BLaER1 treated with 17β-estradiol and CSF1 and Interleukin-3, amounts not matched to agents 10 nM and 100 nM (cell line): Measurements from ENCODE around the gene PRSS27.
"Not testable (repeated sequence)": the region's sequence is repeated elsewhere in the genome, so short reads cannot be mapped to it uniquely, and the experiment has no call there.

ENCODE experiments used
- H3K27ac ChIP-seq, 11 experiments: shearing (Covaris generic); formaldehyde crosslinking; 2 replicates each; pipeline ENCODE4 v1.8.1; 2022
- H3K27me3 ChIP-seq, 11 experiments: shearing (Covaris generic); formaldehyde crosslinking; 2 replicates each; pipeline ENCODE4 v1.8.1; 2022
- H3K36me3 ChIP-seq, 11 experiments: shearing (Covaris generic); formaldehyde crosslinking; 2 replicates each; pipeline ENCODE4 v1.8.1; 2022
- H3K4me1 ChIP-seq, 10 experiments: shearing (Covaris generic); formaldehyde crosslinking; 2 replicates each; pipeline ENCODE4 v1.8.1; 2022
- H3K4me2 ChIP-seq, 11 experiments: shearing (Covaris generic); formaldehyde crosslinking; 2 replicates each; pipeline ENCODE4 v1.8.1; 2022
- H3K4me3 ChIP-seq, 10 experiments: shearing (Covaris generic); formaldehyde crosslinking; 2 replicates each; pipeline ENCODE4 v1.8.1; 2022
- H3K9ac ChIP-seq, 11 experiments: shearing (Covaris generic); formaldehyde crosslinking; 2 replicates each; pipeline ENCODE4 v1.8.1; 2022
- H3K9me3 ChIP-seq, 11 experiments: shearing (Covaris generic); formaldehyde crosslinking; replicated peaks in 1 of 11; 2 replicates each; pipeline ENCODE4 v1.8.1; 2022
- H4K20me1 ChIP-seq, 11 experiments: shearing (Covaris generic); formaldehyde crosslinking; 2 replicates each; pipeline ENCODE4 v1.8.1; 2022
- Cebpa-rat ChIP-seq, 11 experiments: shearing (Covaris generic); IDR thresholded peaks; 2 replicates each; pipeline ENCODE4 v1.8.1; 2022

Gene PRSS27

DNA sequence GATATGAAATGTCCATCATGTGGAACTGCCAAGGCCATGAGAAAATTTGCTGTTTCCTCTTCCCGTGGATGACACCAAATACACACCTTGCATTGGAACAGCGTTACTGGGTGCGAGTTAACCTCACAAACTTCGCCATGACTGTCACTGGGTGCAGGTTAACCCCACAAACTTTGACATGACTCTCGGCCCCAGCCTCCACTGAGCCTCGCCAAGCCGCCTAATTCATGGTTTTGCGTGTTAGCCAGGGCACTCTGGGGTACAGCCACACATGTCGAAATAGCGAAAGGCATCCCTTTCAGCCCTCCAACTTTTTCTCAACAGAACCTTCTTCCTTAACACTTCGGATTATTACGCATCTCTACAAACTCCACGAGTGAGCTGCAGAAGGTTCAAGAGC is 48.3 kb downstream of the PRSS27 start:
- no peak overlapping the region for H3K27ac ChIP-seq
- H3K9me3 ChIP-seq = no peaks in the 10 kb centered on the region
- no peak for TF ChIP-seq Cebpa-rat (IDR thresholded peaks at IDR 0.05)
- peak overlapping the region in 10 of 11 experiments; percentile 79 to 89 (median 86); a peak in 16 of 22 replicates for H3K9ac ChIP-seq
- peak overlapping the region in 6 of 10 experiments; percentile 60 to 79 (median 70); a peak in 9 of 20 replicates for H3K4me3 ChIP-seq
- no peaks in the 10 kb centered on the region for H3K27me3 ChIP-seq
- H3K4me2 ChIP-seq = peak overlapping the region; percentile 83 to 93 (median 88)
- peaks cover 6 to 28% (median 22%) of the 10 kb centered on the region in 11 experiments; a peak in 16 of 22 replicates for H3K36me3 ChIP-seq
- peaks cover 0 to 40% (median 15%) of the 10 kb centered on the region in 11 experiments; a peak in 17 of 22 replicates for H4K20me1 ChIP-seq
- H3K4me1 ChIP-seq = peaks cover 47 to 63% (median 53%) of the 10 kb centered on the region in 10 experiments

DNA sequence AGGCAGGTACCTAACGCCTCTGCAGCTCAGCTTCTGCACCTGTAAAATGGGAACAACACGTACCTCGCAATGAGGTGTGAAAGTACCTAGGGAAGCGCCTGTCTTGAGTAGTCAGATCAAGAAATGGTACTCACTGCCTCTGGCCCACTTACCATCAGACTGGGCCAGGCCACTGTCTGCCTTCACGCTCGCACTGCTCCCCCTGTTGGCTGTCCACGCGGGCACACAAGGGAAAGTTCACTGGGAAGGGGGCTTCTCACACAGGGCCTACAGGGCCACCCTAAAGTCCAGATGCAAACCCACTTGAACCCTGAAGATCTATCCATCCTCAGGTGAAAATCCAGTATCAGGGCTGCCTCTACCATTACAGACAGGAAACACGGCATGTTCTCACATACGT is 48.8 kb downstream of the PRSS27 start:
- not testable (repeated sequence) for H3K9me3 ChIP-seq, H3K27me3 ChIP-seq, H3K9ac ChIP-seq, H3K27ac ChIP-seq, H3K4me3 ChIP-seq
- Histone ChIP-seq H4K20me1 (peaks cover 0 to 40% (median 15%) of the 10 kb centered on the region in 11 experiments; a peak in 17 of 22 replicates), H3K36me3 (peaks cover 8 to 33% (median 26%) of the 10 kb centered on the region in 11 experiments; a peak in 18 of 22 replicates), H3K4me2 (peak overlapping the region in 10 of 11 experiments; percentile 48 to 93 (median 88); a peak in 13 of 22 replicates), H3K4me1 (peaks cover 45 to 57% (median 49%) of the 10 kb centered on the region in 10 experiments)

DNA sequence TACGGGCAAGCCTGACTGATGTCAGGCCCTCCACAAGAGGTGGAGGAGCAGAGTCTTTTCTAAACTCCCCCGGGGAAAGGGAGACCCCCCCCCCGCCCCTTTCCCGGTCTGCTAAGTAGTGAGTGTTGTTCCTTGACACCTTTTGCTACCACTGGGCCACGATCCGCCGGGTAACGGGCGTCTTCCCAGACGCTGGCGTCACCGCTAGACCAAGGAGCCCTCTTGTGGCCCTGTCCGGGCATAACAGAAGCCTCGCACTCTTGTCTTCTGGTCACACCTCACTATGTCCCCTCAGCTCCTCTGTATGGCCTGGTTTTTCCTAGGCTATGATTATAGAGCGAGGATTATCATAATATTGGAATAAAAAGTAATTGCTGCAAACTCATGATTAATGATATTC is 50.0 kb downstream of the PRSS27 start:
- peak overlapping the region in 3 of 11 experiments; percentile 23 to 54 (median 43); a peak in 4 of 22 replicates for H3K9ac ChIP-seq

DNA sequence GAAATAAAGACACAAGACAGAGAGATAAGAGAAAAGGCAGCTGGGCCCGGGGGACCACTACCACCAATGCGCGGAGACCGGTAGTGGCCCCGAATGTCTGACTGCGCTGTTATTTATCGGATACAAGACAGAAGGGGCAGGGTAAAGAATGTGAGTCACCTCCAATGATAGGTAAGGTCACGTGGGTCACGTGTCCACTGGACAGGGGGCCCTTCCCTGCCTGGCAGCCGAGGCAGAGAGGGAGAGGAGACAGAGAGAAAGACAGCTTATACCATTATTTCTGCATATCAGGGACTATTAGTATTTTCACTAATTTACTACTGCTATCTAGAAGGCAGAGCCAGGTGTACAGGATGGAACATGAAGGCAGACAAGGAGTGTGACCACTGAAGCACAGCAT is 50.4 kb downstream of the PRSS27 start:
- peak overlapping the region; percentile 30 to 88 (median 53); a peak in 21 of 22 replicates for H3K4me2 ChIP-seq
- peak overlapping the region in 3 of 11 experiments; percentile 23 to 54 (median 43); a peak in 5 of 22 replicates for H3K9ac ChIP-seq
- H3K9me3 ChIP-seq, H3K27ac ChIP-seq, H3K27me3 ChIP-seq, H3K4me3 ChIP-seq: not testable (repeated sequence)
- peaks cover 0 to 40% (median 15%) of the 10 kb centered on the region in 11 experiments; a peak in 16 of 22 replicates for H4K20me1 ChIP-seq
- peaks cover 29 to 42% (median 34%) of the 10 kb centered on the region in 10 experiments for H3K4me1 ChIP-seq
- peaks cover 8 to 45% (median 30%) of the 10 kb centered on the region in 11 experiments; a peak in 18 of 22 replicates for H3K36me3 ChIP-seq

More for the DNA sequence above, 50.0 kb downstream of the PRSS27 start:
- not testable (repeated sequence) for H3K27me3 ChIP-seq, H3K9me3 ChIP-seq, H3K27ac ChIP-seq, H3K4me3 ChIP-seq
- peaks cover 33 to 45% (median 37%) of the 10 kb centered on the region in 10 experiments for H3K4me1 ChIP-seq
- H3K4me2 ChIP-seq = peak overlapping the region; percentile 30 to 88 (median 53); a peak in 21 of 22 replicates
- peaks cover 0 to 40% (median 15%) of the 10 kb centered on the region in 11 experiments; a peak in 17 of 22 replicates for H4K20me1 ChIP-seq
- peaks cover 8 to 40% (median 30%) of the 10 kb centered on the region in 11 experiments; a peak in 18 of 22 replicates for H3K36me3 ChIP-seq

DNA sequence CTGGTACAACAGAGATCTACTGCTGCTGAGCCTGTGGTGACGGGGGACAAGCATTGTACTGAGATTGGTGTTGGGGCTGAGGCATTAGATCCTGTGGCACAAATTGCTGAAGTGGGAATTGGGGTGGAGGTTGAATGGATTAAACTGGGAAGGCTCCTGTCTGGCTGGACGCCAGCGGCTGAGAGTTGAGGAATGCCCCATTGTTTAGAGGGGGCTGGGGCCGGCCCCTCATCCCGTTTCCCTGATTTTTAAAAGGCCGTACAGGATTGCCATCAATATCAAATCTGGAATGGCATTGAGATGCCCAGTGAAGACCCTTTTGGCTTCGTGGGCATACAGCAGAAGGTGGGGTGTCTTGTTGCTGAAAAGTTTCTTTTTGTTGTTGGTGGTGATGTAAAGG is 53.4 kb downstream of the PRSS27 start:
- H3K4me3 ChIP-seq, H3K27ac ChIP-seq, H3K27me3 ChIP-seq, H3K4me2 ChIP-seq, H3K9ac ChIP-seq, H3K9me3 ChIP-seq: not testable (repeated sequence)
- Histone ChIP-seq H3K4me1 (peaks cover 13 to 30% (median 21%) of the 10 kb centered on the region in 10 experiments), H4K20me1 (peaks cover 0 to 28% (median 8%) of the 10 kb centered on the region in 11 experiments; a peak in 16 of 22 replicates), H3K36me3 (peaks cover 13 to 64% (median 35%) of the 10 kb centered on the region in 11 experiments; a peak in 19 of 22 replicates)

DNA sequence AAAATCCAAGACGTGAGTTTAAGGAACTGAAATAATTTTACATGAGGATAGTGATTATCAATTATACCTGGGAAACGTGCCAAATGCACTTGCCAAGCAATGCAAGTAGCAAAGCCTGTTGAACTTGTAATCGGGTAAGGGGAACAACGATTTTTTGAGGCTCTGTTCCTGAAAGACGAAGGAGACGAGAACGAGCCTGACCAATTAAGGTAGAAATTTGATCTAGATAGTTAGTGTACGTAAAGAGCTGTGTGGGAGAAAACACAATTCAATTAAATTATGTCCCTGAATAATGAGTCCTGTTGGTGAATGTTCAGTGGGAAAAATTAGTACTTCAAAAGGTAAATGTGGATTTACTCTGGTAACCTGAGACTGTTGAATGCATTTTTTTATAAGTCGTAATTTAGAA is 55.4 kb downstream of the PRSS27 start:
- H3K36me3 ChIP-seq = peaks cover 13 to 64% (median 35%) of the 10 kb centered on the region in 11 experiments; a peak in 19 of 22 replicates
- no peak overlapping the region for H3K27ac ChIP-seq
- H3K27me3 ChIP-seq = no peaks in the 10 kb centered on the region
- H3K4me2 ChIP-seq = peak overlapping the region in 1 of 11 experiments; percentile 29; a peak in 2 of 22 replicates
- TF ChIP-seq Cebpa-rat (IDR thresholded peaks at IDR 0.05) = no peak
- no peak overlapping the region for H3K4me3 ChIP-seq
- H4K20me1 ChIP-seq = peaks cover 0 to 14% (median 0%) of the 10 kb centered on the region in 11 experiments; a peak in 7 of 22 replicates
- H3K4me1 ChIP-seq = peaks cover 0 to 26% (median 4%) of the 10 kb centered on the region in 10 experiments; a peak in 11 of 20 replicates
- H3K9ac ChIP-seq = no peak overlapping the region
- no peaks in the 10 kb centered on the region for H3K9me3 ChIP-seq

DNA sequence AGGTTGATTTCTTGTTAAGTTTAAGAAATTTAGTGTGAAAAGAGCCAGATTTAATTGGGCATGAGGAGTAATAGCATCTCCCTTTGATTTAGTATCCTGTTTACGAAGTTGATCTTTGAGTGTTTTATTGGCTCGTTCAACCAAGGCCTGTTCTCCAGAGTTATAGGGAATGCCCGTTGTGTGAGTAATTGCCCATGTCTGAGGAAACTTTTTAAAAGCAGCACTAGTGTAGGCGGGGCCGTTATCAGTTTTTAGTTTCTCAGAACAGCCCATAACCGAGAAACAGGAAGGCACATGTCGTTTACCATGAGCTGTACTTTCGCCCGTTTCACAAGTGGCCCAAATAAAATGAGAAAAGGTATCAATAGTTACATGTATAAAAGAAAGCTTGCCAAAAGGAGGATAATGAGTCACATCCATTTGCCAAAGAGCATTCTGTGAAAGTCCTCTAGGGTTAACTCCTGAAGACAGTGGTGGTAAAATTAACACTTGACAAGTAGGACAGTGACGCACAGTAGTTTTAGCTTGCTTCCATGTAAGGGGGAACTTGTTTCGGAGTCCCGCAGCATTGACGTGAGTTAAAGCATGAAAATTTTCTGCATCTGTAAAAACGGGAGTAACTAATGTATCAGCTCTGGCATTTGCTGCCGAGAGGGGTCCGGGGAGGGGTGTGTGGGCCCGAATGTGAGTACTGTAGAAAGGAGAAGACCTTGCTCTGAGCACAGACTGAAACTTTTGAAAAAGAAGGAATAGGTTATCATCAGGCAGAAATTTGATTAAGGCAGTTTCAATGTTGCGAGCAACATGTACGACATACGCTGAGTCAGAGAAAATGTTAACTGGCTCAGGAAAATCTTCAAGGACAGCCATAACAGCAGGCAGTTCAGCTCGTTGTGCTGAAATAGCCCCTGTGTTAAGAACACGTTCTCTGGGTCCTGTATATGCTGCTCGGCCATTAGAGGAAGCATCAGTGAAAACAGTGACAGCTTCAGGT is 56.2 kb downstream of the PRSS27 start:
- TF ChIP-seq Cebpa-rat (IDR thresholded peaks at IDR 0.05) = no peak
- peaks cover 0 to 7% (median 0%) of the 10 kb centered on the region in 11 experiments; a peak in 3 of 22 replicates for H4K20me1 ChIP-seq
- H3K9me3 ChIP-seq = no peaks in the 10 kb centered on the region
- H3K36me3 ChIP-seq = peaks cover 12 to 57% (median 30%) of the 10 kb centered on the region in 11 experiments; a peak in 19 of 22 replicates
- no peaks in the 10 kb centered on the region for H3K27me3 ChIP-seq
- peak overlapping the region in 2 of 11 experiments; percentile 9 to 13; a peak in 2 of 22 replicates for H3K9ac ChIP-seq
- H3K4me3 ChIP-seq = no peak overlapping the region
- H3K4me2 ChIP-seq = peak overlapping the region in 3 of 11 experiments; percentile 23 to 29 (median 29); a peak in 4 of 22 replicates
- H3K27ac ChIP-seq = no peak overlapping the region
- peaks cover 0 to 26% (median 0%) of the 10 kb centered on the region in 10 experiments; a peak in 7 of 20 replicates for H3K4me1 ChIP-seq
